HG03565 (cell line): ENCODE data around the gene GBP5.

Experiments
- ATAC-seq: cut with Tn5 transposase; IDR thresholded peaks from one replicate; pipeline ENCODE4 v1.9.1; 2021; ENCODE audit warnings: mild to moderate bottlenecking, moderate library complexity; ENCODE audit not compliant: unreplicated experiment

The GBP5 gene

GRCh38 chr1:89272269-89273041 lies at the start of gene GBP5:
TSS of gene GBP5 (minus strand) at chr1:89272860. CDS start at chr1:89269555, 3,305 bp downstream.
- peak; percentile 45 for ATAC-seq

DNA sequence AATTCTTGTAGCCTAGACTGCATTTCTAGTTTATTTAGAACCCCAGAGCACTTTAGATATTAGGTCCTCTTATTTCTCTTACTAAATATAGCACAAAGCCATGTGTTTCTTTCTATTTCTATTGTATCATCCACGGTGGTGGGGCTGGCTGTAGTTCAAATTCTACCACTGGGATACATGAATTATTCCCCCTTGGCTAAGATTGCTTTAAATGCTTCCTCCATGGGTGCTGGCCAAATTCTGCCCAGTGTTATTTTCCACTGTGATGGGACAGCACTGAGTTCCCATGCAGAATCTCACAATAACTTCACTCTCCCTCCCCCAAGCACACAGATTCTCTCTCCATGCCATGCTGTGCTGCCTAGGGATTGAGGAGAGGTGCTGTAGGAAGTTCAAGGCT lies 49.7 kb upstream of the GBP5 start:
- no peak for ATAC-seq

DNA sequence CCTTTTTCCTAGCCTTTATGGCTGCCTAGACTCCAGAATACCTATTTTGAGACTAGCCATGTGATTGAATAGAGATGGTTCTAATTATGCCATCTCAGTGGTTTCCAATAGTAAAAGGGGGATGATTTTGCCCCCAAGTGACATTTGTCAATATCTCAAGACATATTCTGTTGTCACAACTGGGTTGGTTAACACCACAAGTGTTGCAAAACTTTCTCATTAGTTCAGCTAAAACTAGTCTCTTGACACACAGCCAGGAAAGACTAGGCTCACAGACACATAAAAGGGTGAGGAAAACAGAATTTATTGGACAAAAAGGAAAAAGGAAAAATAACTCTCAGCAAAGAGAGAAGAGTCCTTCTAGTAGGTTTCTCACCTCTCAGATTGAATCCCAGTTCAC lies 39.9 kb upstream of the GBP5 start:
- no peak for ATAC-seq

DNA sequence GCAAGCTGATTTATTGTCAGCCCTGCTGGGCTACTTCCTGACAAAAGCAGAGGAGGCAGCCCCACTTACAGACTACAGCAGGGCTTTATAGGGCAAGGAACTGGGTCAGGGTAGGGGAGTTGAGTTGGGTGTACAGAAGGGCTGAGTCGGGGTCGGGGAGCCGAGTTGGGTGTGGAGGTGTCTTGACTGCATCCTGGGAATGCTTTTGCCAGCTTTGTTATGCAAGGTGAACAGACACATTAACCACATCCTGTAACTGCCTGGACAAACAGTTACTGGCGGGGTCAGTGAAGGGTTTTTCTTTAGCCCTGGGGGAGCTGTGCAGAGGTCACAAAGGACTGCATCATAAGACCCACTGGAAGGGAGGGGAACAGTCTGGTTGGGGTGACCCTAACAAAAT lies 39.1 kb upstream of the GBP5 start:
- ATAC-seq = no peak

- no peak for ATAC-seq
These were observed 38.3 kb upstream of the GBP5 start for GRCh38 chr1:89310976-89311375.

GRCh38 chr1:89310505-89310904 lies 37.8 kb upstream of the GBP5 start:
- ATAC-seq = peak; percentile 84

GRCh38 chr1:89309828-89310227 lies 37.2 kb upstream of the GBP5 start:
- no peak for ATAC-seq

GRCh38 chr1:89306273-89306672 lies 33.6 kb upstream of the GBP5 start:
- ATAC-seq = no peak

GRCh38 chr1:89305493-89305892 lies 32.8 kb upstream of the GBP5 start:
- no peak for ATAC-seq

DNA sequence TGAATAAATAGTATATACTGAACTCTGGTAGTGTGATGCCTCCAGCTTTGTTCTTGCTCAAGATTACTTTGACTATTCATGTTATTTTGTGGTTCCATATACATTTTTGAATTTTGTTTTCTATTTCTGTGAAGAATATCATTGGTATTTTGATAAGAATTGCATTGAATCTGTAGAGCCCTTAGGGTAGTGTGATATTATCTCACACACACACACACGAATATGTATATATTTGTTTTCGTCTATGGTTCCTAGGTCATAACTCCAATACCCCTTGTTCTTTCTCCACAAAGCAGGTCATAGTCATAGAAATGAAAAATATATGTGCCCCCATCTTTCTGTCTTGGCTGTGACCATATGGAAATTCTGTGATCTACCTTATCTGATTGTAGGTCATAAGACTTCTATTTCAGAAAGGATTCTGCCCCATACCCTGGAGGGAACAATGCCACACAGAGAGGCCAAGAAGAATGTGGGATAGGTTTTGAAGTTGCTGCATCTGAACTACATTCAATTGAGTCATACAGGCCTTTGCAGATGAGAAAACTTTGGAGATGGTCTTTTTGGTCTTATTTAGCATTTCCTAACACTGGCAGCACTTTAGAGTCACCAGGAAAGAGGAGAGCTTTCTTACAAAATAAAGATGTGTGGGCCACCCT lies 32.0 kb upstream of the GBP5 start:
- ATAC-seq = no peak

DNA sequence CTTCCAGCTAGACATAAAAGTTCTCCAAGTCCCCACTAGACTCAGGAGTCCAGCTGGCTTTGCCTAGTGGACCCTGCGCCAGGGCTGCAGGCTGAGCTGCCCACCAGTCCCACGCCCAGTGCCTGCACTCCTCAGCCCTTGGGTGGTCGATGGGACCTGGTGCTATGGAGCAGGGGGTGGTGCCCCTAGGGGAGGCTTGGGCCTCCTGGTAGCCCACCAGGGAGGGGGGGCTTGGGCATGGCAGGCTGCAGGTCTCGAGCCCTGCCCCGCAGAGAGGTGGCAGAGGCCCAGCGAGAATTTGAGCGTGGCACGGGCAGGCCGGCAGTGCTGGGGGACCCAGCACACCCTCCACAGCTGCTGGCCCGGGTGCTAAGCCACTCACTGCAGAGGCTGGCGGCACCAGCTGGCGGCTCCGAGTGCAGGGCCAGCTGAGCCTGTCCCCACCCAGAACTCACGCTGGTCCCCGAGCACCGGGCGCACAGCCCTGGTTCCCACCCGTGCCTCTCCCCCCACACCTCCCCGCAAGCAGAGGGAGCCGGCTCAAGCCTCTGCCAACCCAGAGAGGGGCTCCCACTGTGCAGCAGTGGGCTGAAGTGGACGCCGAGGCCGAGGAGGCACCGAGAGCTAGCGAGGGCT lies 30.2 kb upstream of the GBP5 start:
- no peak for ATAC-seq

DNA sequence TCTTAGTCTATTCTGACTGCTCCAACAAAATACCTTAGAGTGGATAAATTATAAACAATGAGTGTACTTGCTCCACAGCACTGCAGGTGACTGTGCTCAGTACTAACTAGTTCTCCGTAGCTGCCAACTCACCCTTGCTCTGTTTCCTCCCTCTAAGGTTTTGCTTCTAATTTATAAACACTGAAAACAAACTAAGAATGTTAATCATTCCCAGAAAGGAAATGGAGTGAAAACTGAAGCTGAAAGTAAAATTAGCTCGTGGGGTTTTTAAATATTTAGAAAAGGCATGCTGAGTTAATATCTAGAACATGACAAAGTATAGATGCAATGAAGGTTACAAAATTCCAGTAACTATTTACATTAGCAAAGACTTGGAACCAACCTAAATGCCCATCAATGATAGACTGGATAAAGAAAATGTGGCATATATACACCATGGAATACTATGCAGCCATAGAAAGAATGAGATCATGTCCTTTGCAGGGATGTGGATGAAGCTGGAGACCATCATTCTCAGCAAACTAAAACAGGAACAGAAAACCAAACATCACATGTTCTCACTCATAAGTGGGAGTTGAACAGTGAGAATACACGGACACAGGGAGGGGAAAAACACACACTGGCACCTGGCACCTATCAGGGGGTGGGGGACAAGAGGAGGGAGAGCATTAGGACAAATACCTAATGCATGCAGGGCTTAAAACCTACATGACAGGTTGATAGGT lies 27.2 kb upstream of the GBP5 start:
- peak; percentile 74 for ATAC-seq

- ATAC-seq = no peak
These were observed 25.8 kb upstream of the GBP5 start for GRCh38 chr1:89298461-89298860.

- no peak for ATAC-seq
These were observed 22.5 kb upstream of the GBP5 start for GRCh38 chr1:89295187-89295586.

DNA sequence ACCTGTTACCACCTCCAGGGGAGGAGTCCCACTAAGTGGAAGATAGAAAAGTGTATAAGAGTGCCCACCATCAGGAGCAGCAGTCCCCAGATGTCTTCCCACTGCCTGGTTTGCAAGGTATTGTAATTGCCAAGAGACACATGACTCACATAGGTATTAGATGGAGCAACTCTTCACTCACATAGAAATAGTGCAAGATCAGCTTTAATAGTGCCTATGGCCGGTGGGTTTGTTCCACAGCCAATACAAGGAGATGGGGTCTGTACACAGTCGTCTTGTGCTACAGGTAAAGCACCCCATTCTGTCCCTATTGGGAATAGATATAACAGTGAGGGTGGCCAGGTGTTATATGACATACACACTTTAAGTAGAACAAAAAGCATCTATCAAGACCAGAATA lies 18.6 kb upstream of the GBP5 start:
- ATAC-seq = no peak

DNA sequence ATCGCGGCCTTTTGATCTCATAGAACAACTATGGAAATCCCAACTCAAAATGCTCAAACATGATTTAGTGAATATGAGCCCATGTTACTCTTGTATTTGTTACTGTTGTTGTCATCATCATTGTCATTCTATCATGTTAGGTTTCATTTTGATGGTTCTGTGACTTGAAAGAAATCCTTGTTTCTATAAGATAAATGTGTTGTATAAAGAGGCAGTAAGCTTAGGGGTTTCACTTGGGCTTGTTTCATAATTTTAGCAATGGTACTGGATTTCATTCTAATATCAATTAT lies 15.3 kb upstream of the GBP5 start:
- ATAC-seq = no peak

DNA sequence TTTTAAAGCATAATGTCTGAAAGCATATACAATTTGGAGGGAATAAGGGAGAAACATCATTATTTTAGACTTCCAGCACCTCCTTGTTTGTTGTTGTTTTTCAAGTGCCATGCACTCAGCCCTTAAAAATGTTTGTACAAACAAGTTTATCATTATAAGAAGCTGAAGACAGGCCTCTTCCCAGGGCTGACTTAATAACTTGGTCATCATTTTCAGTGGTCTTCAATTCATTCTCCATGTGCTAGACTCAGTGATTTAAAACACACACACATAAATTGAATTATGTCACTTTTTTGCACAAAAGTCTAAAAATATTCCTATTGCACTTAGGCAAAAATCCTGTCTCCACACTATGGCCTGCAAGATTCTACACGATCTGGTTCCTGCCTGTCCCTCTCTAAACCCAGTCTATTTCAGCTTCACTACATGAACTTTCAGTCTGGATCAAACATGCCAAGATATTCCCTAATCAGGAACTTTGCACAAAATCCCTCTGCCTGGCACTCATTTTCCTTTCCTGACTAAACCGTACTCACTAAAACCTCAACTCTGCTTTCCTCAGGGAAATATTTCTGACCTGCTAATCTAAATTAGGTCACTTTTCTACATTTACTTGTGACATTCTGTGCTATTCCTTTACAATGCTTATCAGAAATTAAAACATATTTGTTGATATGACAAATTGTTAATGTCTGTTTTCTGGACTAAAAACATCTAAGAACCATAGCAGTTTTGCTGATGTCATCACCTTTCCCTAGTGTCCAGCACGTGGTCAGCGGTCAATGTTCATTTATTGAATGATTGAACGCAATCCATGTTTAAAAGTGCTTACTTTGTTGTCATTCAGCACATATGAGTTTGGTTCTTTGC lies 14.8 kb upstream of the GBP5 start:
- ATAC-seq = peak; percentile 15

- peak; percentile 90 for ATAC-seq
These were observed 14.0 kb upstream of the GBP5 start for GRCh38 chr1:89286549-89287180.

GRCh38 chr1:89285745-89286380 lies 13.2 kb upstream of the GBP5 start:
- no peak for ATAC-seq
